Activated B cell treated with CpG ODN at 0.5 μM for 24 hours (primary cell): ENCODE results near the gene INO80. TPM values are rescaled to one million over a fixed set of nuclear protein-coding genes. Genes with fewer than 3 reads are reported as not detected.

Source experiments
- ATAC-seq: fragments of 200-7000 bp; cut with Tn5 transposase; one replicate; pipeline ENCODE4 v1.10.0; 2021; ENCODE audit warnings: low read depth, mild to moderate bottlenecking, moderate library complexity
- CTCF ChIA-PET: fragments of 350-600 bp; sonication (Branson Sonifier 250); formaldehyde crosslinking; loops from one replicate; lab custom pipeline; 2021; ENCODE audit warnings: antibody characterized with exemption; lab: Charles Lee
- POLR2A ChIA-PET: fragments of 350-600 bp; sonication (Branson Sonifier 250); formaldehyde crosslinking; loops from one replicate; lab custom pipeline; 2021; ENCODE audit warnings: antibody characterized with exemption; lab: Charles Lee
- DNase-seq: peaks from one replicate; pipeline ENCODE4 v3.0.0; 2022
- H3K27ac Mint-ChIP-seq: one replicate; pipeline ENCODE4 v1.8.0; 2020; ENCODE audit warnings: mixed read lengths
- H3K27me3 Mint-ChIP-seq: one replicate; pipeline ENCODE4 v1.8.0; 2021; ENCODE audit warnings: mixed read lengths
- H3K36me3 Mint-ChIP-seq: one replicate; pipeline ENCODE4 v1.8.0; 2021; ENCODE audit warnings: low read depth, mixed read lengths
- H3K4me1 Mint-ChIP-seq: one replicate; pipeline ENCODE4 v1.8.0; 2021; ENCODE audit warnings: mixed read lengths
- H3K4me3 Mint-ChIP-seq: one replicate; pipeline ENCODE4 v1.8.0; 2020; ENCODE audit warnings: mild to moderate bottlenecking, mixed read lengths
- H3K9me3 Mint-ChIP-seq: one replicate; pipeline ENCODE4 v1.8.0; 2020; ENCODE audit warnings: mixed read lengths
- CTCF ChIP-seq: fragments of 200-600 bp; IDR thresholded peaks from one replicate; pipeline ENCODE4 v1.8.0; 2022; ENCODE audit warnings: antibody characterized with exemption, mild to moderate bottlenecking
- intact Hi-C: fragments of 100-400 bp; cut with micrococcal nuclease; formaldehyde crosslinking; loops from one replicate; pipeline ENCODE4 v1.15.1; 2024
- total RNA-seq: library from RNA; stranded (reverse); gene quantifications from 2 replicates; pipeline ENCODE4 v1.2.3, GENCODE V29; 2022

The INO80 gene
- total RNA-seq, 1 donor from 2014 or later, result 38.8 TPM

- H3K9me3 Mint-ChIP-seq, result no peaks in the 10 kb centered on the region
- CTCF ChIA-PET, result no interaction called here
- H3K27ac Mint-ChIP-seq, result no peak overlapping the region
- intact Hi-C loops, result no loop called here
- peaks cover 10% of the 10 kb centered on the region for H3K36me3 Mint-ChIP-seq
- peaks cover 11% of the 10 kb centered on the region for H3K4me1 Mint-ChIP-seq
- no peak for TF ChIP-seq CTCF
- peaks cover 3% of the 10 kb centered on the region for H3K27me3 Mint-ChIP-seq
- ATAC-seq (no peak), DNase-seq (no peak)
- no peak overlapping the region for H3K4me3 Mint-ChIP-seq
- POLR2A ChIA-PET, result no interaction called here
Measured at GRCh38 chr15:40960925-40961324, 155.2 kb downstream of the INO80 start.

DNA sequence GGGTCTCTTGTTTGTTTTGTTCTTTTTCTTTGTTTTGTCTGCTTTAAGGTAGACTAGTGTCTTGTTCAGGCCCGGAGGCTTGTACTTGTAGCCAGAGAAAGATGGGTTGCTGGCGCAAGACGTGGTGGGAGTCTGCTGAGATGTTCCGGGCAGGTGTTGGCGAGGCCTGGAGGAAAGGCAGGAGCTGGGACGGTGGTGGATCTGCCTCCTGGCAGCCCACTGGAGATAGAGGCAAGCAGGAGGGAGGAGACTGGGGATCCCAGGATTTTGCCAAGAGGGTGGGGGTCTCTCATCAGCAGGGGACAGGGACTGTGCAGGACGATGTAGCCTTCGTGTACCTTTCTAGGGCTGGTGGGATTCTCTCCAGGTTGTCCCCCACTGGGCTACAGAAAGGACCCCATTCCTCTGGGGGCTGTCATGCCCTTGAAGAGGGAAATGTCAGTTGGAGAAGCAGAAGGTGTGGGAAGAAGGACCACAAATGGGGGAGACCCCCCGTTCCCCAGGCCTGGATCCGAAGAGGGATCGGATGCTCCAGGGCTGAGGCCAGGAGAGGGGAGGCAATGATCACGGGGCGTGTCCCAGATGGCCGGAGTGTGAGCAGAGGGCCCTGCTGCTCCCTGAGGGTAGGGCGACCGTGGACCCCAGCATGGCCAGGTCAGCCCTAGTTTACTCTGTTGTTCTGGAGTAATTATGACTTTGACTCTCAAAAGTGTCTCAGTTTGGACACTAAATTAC lies 155.8 kb downstream of the INO80 start:
- ATAC-seq (no peak), DNase-seq (no peak)
- Mint-ChIP-seq H3K27me3 (peaks cover 3% of the 10 kb centered on the region), H3K4me3 (no peak overlapping the region), H3K9me3 (no peaks in the 10 kb centered on the region), H3K4me1 (peaks cover 11% of the 10 kb centered on the region), H3K27ac (peak overlapping the region; percentile 57), H3K36me3 (peaks cover 15% of the 10 kb centered on the region)
- CTCF ChIA-PET, result no interaction called here
- no peak for TF ChIP-seq CTCF
- intact Hi-C loops, result no loop called here
- POLR2A ChIA-PET, result no interaction called here

- Mint-ChIP-seq H3K9me3 (no peaks in the 10 kb centered on the region), H3K27me3 (no peaks in the 10 kb centered on the region), H3K4me3 (peak overlapping the region; percentile 5), H3K36me3 (peaks cover 22% of the 10 kb centered on the region), H3K27ac (peak overlapping the region; percentile 57), H3K4me1 (peaks cover 13% of the 10 kb centered on the region)
- ChIA-PET CTCF (no interaction called here), POLR2A (interaction anchor here (0.6 kb wide), 1 partner anchor 1020 kb away, joined by 3 read pairs; no protein-coding TSS in a partner anchor)
- intact Hi-C loops, result no loop called here
- ATAC-seq, result peak; percentile 64
- no peak for DNase-seq
- TF ChIP-seq CTCF, result no peak
Measured at GRCh38 chr15:40959331-40960141, 156.5 kb downstream of the INO80 start.

- no peak overlapping the region for H3K4me3 Mint-ChIP-seq
- intact Hi-C loops, result no loop called here
- no peak for TF ChIP-seq CTCF
- CTCF ChIA-PET, result no interaction called here
- ATAC-seq (no peak), DNase-seq (no peak)
- H3K36me3 Mint-ChIP-seq, result peaks cover 30% of the 10 kb centered on the region
- POLR2A ChIA-PET, result no interaction called here
- peaks cover 20% of the 10 kb centered on the region for H3K4me1 Mint-ChIP-seq
- no peaks in the 10 kb centered on the region for H3K27me3 Mint-ChIP-seq
- H3K9me3 Mint-ChIP-seq, result no peaks in the 10 kb centered on the region
- H3K27ac Mint-ChIP-seq, result no peak overlapping the region
Measured at GRCh38 chr15:40958723-40959122, 157.4 kb downstream of the INO80 start.

DNA sequence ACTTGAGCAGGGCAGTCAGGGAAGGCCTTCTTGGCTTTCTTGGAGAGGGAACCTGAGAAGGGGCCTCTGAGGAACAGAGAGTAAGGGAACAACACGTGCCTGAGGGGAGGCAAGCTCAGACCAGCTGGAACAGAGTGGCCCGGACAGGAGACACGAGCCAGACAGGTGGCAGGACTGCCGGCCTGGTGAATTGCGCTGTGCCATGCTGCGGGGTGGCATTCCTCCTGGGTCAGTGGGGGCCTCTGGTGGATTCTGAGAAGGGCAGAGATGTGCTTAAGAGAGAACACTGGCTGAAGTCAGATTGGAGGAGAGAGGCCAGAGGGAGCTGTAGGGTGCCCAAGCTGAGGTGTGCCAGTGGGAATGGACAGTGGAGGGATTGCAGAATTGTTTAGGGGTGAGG lies 157.9 kb downstream of the INO80 start:
- intact Hi-C loops, result no loop called here
- ATAC-seq (no peak), DNase-seq (no peak)
- Mint-ChIP-seq H3K9me3 (no peaks in the 10 kb centered on the region), H3K4me3 (no peak overlapping the region), H3K4me1 (peaks cover 23% of the 10 kb centered on the region), H3K27ac (no peak overlapping the region), H3K27me3 (no peaks in the 10 kb centered on the region), H3K36me3 (peaks cover 33% of the 10 kb centered on the region)
- ChIA-PET CTCF (no interaction called here), POLR2A (no interaction called here)
- no peak for TF ChIP-seq CTCF
